Vagina (tissue), 2 donors: ENCODE data around the gene ATP5F1D.

Experiments used
- CTCF ChIP-seq, 3 experiments: fragments of 450-650 bp in 2 of 3; fragments of 200-600 bp in 1 of 3; sonication (generic) in 1 of 3; IDR thresholded peaks; one replicate each; pipeline ENCODE4 v1.5.1; 2017 to 2019; ENCODE audit warnings: antibody characterized with exemption in 3 of 3, mild to moderate bottlenecking in 2 of 3, moderate library complexity in 2 of 3
- POLR2AphosphoS5 ChIP-seq, 2 donors: sonication (generic); formaldehyde crosslinking; IDR thresholded peaks; one replicate each; pipeline ENCODE4 v1.9.0; 2017; ENCODE audit warnings: antibody characterized with exemption in 2 of 2, mild to moderate bottlenecking in 2 of 2, low read depth in 1 of 2; ENCODE audit not compliant: insufficient read depth in 1 of 2

GRCh38 chr19:1240925-1241324 lies 626 bp upstream of the ATP5F1D start:
- TF ChIP-seq CTCF (IDR thresholded peaks at IDR 0.05) (no peak), POLR2AphosphoS5 (IDR thresholded peaks at IDR 0.05; ENCODE audit: insufficient read depth in 1 of 2, low read depth in 1 of 2) (no peak)
